OCI-M1 (cell line): ENCODE measurements around the gene TYMP.
"Not testable (repeated sequence)": the region's sequence is repeated elsewhere in the genome, so short reads cannot be mapped to it uniquely, and the experiment has no call there.

Experiments
- DNase-seq: peaks from one replicate; lab custom pipeline; 2025; lab: John Stamatoyannopoulos, UW

The TYMP gene

DNA sequence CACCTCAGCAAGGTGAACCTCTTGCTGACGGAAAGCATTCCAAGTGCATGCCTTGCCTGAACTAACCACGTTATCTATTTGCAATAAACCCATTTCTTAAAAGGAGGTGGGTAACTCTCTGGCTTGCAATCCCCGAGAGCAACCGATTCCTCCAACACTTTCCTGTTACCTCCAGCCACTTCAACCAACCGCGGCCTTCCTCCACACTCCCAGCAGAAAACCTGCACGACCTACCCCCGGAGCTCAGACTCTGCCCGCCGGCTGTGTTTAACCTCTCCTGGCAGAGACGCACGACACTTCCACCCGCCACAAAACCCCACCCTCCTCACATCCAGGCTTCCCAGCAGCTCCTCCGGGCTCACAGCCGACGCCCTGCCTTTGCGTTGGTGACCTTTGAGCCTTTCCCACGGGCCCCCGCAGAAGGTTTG, 5.1 kb downstream of the TYMP start:
- no peak for DNase-seq

DNA sequence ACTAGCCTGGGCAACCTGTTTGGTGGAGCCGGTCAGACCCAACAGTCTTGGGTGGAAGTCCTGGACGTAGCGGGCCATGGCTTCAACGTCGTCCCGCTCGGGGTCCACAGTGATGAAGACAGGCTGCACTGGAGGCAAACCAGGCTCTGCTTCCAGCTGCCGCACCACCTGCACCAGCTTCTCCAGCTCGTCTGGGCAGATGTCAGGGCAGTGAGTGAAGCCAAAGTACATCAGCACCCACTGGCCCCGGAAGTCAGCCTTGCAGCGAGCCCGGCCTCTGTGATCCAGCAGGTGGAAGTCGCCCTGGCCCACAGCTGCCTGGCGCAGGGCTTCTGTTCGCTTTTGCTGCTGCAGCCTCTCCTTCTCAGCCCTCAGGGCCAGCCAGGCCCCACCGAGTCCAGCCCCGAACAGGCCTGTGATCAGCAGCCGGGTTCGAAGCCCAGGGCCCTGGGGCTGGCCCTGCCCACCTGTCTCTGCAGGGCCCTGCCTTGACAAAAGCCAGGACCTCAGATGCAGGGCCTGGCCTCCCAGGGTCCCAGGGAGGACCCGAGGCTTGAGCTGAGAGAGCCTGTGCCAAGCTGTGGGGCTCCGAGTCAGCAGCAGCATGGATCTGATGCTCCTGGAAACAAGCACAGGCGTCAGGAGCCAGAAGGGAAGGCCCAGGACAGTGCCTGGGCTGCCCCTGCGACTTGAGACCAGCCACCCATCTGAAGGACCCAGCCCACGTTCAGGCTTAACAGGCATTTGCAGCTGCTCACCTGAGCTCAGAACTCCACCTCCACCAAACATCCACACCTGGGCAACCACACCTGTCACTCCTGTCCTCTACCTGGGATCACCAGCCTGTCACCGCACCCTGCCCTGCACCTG, 5.8 kb downstream of the TYMP start:
- DNase-seq = peak; percentile 36

DNA sequence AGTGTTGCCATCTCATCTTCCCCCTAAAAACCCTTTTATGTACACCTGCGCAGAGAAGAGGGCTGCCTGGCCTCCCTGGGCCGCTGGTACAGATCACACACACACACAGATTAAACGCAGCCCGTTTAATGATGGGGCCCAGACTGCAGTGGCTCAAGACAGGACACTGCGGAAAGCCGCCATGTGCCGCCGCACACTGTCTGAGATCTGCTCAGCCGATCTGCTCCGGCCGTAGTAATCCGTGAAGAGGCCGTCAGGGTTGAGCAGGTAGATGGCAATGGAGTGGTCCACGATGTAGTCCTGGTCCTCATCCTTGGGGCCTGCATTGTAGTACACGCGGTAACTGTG, 6.4 kb downstream of the TYMP start:
- no peak for DNase-seq

DNA sequence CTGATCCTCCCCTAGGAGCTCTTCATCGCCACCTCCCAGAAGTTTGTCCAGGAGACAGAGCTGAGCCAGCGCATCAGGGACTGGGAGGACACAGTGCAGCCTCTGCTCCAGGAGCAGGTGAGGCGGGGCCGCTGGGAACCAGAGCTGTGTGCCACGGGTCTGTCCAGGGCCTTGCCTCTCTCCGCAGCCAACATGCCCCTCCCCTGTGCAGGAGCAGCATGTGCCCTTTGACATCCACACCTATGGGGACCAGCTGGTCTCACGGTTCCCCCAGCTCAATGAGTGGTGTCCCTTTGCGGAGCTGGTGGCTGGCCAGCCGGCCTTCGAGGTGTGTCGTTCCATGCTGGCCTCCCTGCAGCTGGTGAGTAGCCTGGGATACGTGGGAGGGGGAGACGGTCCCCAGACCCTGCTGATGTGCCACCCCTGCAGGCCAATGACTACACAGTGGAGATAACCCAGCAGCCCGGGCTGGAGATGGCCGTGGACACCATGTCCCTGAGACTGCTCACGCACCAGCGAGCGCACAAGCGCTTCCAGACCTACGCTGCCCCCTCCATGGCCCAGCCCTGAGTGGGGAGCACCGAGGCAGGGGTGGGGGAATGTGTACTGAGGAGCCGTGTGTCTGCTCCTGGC, 6.9 kb downstream of the TYMP start:
- no peak for DNase-seq

DNA sequence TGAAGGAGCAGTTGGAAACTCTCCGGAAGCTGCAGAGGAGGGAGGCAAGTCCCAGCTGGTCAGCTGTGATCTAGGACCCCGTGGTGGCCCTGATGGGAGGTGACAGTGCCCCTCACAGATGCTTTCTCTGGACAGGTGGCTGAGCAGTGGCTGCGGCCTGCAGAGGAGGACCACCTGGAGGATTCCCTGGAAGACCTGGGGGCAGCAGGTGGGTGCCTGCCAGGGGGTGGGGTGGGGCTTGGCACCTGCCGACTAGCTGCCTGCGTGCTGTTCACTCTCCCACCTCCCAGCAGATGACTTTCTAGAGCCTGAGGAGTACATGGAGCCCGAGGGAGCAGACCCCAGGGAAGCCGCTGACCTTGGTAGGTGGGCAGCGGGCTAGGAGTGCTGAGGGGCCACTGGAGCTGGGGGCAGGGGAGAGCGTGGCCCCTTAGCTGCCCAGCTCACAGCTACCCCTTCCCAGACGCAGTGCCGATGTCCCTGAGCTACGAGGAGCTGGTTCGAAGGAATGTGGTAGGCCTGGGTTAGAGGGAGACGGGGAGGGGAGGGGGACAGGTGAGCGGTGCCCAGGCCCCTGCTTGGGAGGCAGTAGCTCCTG, 7.5 kb downstream of the TYMP start:
- DNase-seq = no peak

DNA sequence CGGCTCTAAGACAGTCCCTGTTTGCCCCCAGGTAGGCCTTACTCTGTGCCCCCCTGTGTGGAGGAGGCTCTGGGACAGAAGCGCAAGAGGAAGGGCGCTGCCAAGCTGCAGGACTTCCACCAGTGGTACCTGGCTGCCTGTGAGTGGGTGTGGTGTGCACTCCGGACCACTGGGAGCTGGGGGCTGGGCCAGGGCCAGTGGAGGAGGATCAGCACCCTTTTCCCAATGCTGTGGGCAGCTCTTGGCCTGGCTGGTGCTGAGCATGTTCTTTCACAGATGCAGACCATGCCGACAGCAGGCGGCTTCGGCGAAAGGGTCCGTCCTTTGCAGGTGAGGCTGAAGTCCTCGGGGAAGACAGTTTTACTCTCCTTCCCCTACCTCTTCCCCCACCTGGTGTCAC, 8.1 kb downstream of the TYMP start:
- DNase-seq = no peak

DNA sequence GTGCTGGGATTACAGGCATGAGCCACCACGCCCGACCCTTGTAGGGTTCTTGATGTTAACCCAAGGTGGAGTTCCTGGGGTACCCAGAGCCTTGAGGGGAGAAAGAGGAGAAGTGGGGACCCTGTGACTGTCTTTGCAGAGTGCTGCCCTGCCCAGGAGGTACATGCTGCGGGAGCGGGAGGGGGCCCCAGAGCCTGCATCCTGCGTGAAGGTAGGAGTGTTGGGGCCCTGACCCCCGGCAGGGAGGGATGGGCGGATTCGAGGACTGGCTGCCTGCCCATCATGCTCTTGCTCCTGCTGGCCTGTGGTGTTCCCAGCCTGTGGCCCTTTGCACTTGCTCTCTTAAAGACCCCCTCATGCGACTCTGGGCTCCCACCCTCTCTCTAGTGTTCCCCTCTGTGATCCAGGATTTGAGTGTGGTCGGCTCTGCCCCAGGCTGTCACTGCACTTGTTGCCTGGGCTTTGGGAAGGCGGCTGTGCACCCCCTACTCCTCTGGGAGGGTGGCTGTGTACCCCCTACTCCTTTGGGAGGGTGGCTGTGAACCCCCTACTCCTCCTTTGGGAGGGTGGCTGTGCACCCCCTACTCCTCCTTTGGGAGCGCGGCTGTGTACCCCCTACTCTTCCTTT, 8.9 kb downstream of the TYMP start:
- DNase-seq = no peak

DNA sequence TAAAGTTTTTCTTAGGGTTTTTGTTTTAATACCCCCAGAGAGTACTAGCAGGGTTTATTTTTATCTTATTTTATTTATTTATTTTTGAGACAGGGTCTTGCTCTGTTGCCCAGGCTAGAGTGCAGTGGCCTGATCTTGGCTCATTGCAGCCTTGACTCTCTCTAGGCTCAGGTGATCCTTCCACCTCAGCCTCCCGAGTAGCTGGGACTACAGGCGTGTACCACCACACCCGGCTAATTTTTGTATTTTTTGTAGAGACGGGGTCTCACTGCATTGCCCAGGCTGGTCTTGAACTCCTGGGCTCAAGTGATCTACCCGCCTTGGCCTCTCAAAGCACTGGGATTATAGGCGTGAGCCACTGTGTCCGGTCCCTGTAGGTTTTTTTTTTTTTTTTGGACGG, 9.6 kb downstream of the TYMP start:
- DNase-seq = not testable (repeated sequence)

DNA sequence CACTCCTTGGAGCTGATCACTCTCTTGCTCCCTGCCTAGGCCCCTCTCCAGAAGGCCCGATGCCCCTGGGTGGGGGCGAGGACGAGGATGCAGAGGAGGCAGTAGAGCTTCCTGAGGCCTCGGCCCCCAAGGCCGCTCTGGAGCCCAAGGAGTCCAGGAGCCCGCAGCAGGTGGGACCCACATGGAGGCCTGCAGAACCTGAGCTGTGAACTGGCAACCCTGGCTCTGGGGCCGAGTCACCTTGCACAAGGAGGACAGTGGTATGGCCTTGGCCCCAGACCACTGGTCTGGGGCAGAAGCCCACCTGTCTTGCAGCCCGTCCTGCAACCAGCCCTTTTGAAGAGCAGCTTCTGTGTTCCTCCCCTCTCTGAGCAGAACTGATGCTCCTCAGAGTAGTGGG, 10.7 kb downstream of the TYMP start:
- no peak for DNase-seq

DNA sequence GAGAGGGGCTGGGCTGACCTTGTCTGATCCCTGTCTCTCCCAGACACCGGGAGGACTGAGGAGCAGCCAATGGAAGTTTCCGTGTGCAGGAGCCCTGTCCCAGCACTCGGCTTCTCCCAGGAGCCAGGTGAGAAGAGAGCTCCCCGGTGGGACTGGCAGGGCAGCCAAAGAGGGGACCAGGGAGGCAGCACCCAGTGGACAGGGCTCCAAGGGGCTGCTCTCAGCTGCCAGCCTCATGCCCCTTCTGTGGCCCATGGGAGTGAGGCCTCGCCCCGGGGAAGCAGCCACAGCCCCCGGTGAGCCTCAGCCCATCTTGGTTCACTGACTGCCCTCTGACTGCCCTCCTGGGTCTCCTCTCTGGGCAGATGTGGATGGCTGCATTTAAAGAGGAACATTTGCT, 11.2 kb downstream of the TYMP start:
- DNase-seq = no peak

DNA sequence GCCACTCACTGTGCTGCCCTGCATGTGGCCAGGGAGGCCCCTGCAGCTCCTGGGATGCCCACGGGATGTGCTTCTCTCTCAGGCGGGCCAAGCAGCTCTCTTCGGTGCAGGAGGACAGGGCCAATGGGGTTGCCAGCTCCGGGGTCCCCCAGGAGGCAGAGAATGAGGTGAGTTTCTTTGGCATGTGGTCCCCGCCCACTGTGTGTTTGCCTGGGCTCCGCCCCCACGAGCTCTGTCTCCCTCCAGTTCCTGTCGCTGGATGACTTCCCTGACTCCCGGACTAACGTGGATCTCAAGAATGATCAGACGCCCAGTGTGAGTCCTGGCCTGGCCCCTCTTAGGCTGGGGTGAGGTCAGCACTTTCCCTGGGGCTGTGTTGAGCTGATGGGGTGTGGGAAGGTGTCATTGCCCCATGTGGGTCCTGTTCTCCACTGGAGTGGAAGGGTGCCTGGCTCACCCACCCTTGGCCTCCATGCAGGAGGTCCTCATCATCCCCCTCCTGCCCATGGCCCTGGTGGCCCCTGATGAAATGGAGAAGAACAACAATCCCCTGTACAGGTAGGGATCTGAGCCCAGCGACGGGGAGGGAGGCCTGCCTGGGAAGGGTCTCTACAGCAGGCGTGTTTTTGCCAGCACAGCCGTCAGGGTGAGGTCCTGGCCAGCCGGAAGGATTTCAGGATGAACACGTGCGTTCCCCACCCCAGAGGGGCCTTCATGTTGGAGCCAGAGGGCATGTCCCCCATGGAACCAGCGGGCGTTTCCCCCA, 12.1 kb downstream of the TYMP start:
- no peak for DNase-seq

DNA sequence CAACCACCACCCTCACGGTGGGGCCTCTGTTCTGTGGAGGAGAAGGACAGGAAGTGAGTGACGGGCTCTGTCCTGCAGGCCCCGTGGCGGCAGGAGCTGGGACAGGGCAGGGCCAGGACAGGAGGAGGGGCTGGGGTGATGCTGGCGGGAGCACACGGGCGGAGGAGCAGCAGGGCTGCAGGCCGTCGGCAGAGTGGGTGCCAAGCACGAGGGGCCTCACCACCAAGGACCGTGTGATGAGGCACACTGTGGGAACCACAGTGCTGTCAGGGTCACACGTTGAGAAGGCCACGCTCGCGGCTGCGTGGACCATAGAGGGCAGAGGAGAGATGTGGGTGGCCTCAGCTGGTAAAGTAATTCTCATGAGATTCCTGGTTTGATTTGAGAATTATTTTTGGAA, 12.9 kb downstream of the TYMP start:
- DNase-seq = no peak

DNA sequence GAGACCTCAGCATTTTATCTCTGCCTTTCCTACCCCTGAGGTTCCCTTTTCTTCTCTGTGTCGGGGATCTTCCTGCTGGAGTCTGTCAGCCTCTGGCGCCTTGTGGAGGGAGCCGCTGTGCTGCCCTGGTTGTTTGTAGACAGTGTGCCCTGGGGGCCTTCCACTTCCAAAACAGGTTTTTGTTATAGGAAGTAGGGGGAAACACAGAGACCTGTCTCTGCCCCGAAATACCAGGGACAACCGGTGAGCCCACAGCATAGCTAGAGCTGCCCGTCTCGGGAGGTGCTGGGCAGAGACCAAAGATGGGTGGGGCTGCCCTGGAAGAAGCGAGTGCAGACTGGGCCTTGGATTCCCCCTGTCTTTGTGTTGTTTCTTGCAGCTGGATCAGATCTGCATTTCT, 13.7 kb downstream of the TYMP start:
- no peak for DNase-seq

DNA sequence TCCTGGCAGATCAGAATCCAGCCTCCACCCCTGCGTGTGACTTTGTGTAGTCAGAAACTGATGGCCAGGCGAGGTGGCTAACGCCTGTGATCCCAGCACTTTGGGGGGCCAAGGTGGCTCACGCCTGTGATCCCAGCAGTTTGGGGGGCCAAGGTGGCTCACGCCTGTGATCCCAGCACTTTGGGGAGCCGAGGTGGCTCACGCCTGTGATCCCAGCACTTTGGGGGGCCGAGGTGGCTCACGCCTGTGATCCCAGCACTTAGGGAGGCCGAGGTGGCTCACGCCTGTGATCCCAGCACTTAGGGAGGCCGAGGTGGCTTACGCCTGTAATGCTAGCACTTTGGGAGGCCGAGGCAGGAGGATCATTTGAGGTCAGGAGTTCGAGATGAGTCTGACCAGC, 16.6 kb downstream of the TYMP start:
- DNase-seq = no peak

DNA sequence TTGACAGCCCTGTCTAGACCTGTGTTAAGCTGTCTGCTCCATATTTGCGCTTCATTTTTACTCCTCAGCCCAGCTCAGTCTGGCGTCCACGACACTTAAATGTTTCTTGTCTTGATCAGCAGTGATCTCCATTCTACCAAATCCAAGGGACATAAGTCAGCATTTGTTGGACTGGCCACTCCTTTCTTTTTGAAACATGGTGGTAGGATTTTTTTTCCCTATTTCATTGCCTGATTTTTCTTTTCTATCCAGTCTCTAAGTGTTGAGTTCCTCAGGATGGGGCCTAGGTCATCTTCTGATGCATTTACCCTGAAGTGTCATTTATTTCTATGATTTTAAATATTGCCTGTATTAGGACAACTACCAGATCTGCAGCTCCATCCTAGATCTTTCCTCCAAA, 20.9 kb downstream of the TYMP start:
- no peak for DNase-seq

DNA sequence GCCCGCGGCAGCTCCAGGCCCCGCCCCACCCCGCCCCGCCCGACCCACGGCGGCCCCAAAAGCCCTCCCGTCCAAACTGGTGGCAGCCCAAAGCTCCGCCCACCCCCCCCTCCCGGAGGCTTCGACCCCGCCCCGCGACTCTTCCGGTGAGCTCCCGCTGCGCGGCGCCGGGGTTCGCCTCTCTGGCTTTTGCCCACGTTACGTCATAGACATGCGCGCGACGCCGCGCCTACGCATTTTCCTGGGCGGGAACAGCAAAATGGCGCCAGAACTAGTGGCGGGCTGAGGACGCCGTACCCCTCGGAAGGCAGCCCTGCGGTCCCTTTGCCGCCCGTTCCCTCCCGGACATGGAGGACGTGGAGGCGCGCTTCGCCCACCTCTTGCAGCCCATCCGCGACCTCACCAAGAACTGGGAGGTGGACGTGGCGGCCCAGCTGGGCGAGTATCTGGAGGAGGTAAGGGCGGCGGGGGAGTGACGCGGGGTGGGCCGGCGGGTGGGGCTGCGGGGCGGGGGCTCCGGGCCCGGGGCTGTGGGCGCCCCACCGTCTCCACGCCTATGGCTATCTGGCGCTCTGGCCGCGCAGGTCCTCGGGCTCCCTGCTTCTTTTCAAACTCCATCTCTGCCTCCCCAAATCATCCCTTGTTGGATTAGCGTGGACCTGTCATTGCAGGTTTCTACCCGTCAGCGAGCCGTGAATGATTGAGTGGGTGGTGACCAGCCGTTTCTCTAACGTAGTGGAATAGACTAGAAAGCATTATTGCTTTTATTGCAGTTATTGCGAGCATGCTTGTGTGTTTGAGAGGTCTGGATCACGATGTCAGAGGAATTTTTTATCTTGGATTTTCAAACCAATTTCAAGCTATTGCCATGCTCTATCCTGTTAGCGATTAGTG, 21.6 kb downstream of the TYMP start, which contains the start of gene NCAPH2:
NCAPH2 (plus strand) TSS at position 234 of the 894 bp plus-strand sequence; CDS start at position 348, 114 bp downstream.
- DNase-seq = peak; percentile 97

DNA sequence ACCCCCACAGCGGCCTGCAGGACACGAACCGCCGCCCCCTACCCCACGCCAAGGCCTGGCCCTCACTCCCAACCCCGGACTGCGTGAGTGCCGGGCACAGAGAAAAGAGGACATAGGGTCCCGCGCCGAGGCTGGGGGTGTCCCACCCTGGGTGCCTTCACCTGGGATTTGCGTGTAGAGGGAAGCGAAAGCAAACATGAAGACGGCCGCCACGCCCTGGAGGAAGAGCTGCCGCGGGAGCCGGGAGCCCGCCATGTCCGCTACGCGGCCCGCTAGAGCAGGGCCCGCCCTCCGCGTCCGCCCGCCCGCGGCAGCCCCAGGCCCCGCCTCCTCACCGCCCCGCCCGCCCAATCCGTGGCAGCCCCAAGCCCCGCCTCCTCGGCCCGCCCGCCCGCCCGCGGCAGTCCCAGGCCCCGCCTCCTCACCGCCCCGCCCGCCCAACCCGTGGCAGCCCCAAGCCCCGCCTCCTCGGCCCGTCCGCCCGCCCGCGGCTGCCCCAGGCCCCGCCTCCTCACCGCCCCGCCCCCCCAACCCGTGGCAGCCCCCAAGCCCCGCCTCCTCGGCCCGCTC, 22.3 kb downstream of the TYMP start, which contains the start of gene LMF2:
LMF2 (minus strand) TSS at position 282 of the 570 bp plus-strand sequence; CDS start at position 255, 27 bp downstream.
- no peak for DNase-seq

DNA sequence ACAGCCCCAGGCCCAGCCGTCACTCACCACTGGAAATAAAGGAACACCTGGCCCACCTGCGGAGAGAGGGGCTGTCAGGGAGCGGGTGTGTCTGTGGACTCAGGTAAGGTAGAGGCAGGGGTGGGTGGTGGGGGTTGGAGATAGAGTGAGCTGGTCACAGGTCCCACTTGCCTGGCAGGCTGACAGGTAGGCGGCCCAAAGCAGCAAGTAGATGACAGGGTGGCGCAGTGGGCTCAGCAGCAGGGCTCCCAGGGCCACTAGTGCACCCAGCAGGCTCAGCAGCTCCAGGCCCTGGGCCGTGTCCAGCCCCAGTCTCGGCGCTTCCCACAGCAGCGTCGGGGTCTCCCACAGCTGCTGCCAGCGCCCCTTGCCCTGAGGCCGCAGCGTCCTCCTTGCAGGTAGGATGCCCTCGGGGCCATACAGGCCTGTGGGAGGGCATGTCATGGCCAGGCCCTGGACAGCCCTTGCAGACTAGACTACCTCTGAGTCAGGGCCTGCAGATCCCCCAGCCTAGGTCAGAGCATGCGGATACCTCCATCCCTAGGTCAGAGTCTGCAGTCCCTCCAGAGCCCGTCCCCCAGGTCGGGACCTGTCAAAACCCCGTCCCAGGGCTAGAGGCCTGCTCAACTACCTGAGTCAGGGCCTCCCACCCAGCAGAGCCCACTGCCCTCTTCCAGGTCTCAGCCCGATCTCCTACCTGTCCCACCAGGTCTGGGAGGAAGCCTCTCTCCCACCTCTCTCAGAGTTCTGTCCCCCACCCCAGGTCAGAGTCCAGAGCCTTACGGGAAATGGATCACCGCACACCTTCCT, 23.0 kb downstream of the TYMP start:
- DNase-seq = peak; percentile 33

DNA sequence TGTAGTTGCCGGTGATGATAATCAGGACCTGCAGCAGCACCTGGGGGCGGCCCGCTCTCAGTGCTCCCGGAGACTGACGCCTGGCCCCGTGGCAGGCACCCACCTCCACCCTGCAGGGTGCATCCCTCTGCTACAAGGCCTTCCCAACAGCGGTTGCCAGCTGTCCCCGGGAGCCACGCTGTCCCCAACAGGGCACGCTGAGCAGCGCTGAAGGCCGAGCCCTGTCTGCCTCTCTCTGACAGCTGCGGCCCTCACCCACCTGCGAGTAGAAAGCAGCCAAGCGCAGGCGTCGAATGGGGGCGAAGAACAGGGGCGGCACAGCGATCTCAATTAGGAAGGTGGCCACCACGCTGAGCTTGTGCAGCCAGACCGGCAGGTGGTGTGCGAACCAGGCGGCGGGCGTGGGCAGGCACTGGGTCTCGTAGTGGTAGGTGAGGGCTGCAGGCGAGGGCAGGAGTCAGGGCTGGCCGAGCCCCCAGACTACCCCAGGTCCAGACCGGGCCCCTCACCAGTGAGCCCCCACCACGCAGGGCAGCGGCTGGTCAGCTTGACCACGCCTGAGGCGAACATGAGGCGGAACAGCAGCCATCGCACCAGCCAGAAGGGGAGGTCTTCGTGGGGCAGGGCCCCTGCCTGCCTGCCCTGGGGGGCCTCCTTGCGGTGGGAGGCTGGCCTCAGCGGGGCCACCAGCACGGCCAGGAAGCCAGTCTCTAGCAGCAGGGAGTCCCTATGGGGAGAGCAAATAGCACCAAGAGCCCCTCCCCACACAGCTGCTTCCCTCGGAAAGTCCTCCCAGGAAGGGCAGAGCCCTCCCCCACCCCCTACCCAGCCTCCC, 23.8 kb downstream of the TYMP start:
- no peak for DNase-seq
